Activated T-cell treated with anti-CD3 and anti-CD28 coated beads, Interleukin-2, amount 50 U/mL, for 4 hours (primary cell): ENCODE measurements around the gene DPM2. TPM values are rescaled to one million over a fixed set of nuclear protein-coding genes. Genes with fewer than 3 reads are reported as not detected.

Experiments used
- ATAC-seq, 2 donors: fragments of 200-7000 bp; cut with Tn5 transposase; one replicate each; pipeline ENCODE4 v1.10.0; 2021
- DNase-seq: peaks from one replicate; pipeline ENCODE4 v3.0.0-alpha.2; 2020
- H3K27me3 Mint-ChIP-seq: one replicate; pipeline ENCODE4 v1.8.0; 2021; ENCODE audit warnings: low read depth, mixed read lengths
- H3K36me3 Mint-ChIP-seq: one replicate; pipeline ENCODE4 v1.8.0; 2022; ENCODE audit warnings: mixed read lengths; ENCODE audit not compliant: insufficient read depth
- H3K4me1 Mint-ChIP-seq: one replicate; pipeline ENCODE4 v1.8.0; 2021; ENCODE audit warnings: low read depth, mixed read lengths
- H3K4me3 Mint-ChIP-seq: one replicate; pipeline ENCODE4 v1.8.0; 2021; ENCODE audit warnings: mild to moderate bottlenecking, moderate library complexity, mixed read lengths
- H3K9me3 Mint-ChIP-seq: one replicate; pipeline ENCODE4 v1.8.0; 2021; ENCODE audit warnings: mixed read lengths
- total RNA-seq, 3 donors: library from RNA; stranded (reverse); gene quantifications; one replicate each; pipeline ENCODE4 v1.2.1, GENCODE V29; 2021

Gene DPM2
- total RNA-seq, 3 donors from 2014 or later = 89.6 to 91.5 (median 89.9) TPM

DNA sequence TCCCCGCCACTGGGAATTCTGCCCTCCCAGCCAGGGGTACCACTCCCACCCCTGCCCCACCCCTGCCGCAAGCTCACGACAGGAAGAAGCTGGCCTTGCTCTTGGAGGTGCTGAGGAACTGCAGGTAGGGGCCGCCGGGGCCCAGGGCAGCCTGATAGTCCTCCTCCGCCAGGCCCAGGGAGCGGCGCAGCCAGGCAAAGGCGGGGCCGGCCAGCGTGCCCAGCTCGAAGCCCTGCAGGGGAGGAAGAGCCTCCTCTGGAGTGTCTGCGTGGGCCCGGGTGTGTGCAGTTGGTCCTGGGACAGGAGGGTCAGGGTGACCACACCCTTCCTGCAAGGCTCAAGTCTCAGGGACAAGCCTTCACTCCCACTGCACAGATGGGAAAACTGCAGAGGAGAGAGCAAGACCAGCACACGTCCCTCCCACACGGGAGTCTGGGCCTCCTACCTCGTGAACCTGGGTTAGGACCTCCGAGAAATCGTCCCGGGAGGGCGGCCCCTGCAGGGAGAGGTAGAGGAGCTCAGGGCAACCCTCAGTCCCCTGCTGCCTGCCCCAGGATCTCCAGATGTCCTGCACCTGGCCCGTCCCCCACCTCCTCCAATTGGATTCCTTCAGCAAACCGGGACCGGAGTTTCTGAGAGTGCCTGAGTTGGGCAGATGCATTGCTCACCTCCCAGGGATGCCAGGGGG lies 9.5 kb downstream of the DPM2 start:
- H3K36me3 Mint-ChIP-seq = peaks cover 2% of the 10 kb centered on the region
- DNase-seq (no peak), ATAC-seq (no peak)
- no peak overlapping the region for H3K4me3 Mint-ChIP-seq
- peaks cover 19% of the 10 kb centered on the region for H3K4me1 Mint-ChIP-seq
- H3K27me3 Mint-ChIP-seq = peaks cover 5% of the 10 kb centered on the region
- no peaks in the 10 kb centered on the region for H3K9me3 Mint-ChIP-seq

DNA sequence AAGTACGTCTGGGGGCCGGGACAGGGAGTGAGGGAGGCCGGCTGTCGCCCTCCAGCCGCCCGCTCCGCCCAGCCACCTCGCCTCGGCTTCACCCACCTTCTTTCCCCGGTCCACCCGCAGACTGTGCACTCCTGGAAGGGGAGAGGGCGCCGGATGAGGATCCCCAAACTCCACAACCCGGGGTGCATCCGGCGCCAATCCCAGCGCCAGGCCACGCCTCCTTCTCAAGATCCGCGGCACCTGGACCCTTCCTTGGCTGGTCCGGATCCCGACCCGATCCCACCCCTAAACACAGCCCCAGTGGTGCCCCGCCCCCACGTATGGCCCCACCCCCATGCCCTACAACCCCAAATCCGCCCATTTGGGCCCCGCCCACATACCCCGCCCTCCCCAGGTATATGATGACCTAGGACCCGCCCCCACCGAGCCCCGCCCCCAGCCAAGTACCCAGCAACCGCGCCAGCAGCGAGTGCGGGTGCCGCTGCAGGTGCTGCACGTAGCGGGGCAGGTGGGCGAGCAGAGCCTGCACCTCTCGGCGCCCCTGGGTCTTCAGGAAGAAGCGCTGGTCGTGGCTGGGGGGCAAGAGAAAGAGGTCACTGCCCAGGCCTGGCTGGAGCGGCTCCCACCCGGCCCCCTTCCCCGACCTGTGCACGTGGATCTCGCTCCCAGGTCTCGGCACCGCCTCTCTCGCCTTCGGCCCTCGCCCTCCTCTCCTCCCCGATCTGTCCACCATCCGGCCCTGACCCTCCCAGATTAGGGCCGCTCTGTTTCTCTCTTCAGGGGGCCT lies 10.3 kb downstream of the DPM2 start:
- DNase-seq (peak; percentile 69), ATAC-seq (peak; percentile 38 to 42)
- no peaks in the 10 kb centered on the region for H3K36me3 Mint-ChIP-seq
- no peaks in the 10 kb centered on the region for H3K9me3 Mint-ChIP-seq
- peaks cover 16% of the 10 kb centered on the region for H3K4me1 Mint-ChIP-seq
- H3K27me3 Mint-ChIP-seq = peaks cover 5% of the 10 kb centered on the region
- H3K4me3 Mint-ChIP-seq = peak overlapping the region; percentile 65

DNA sequence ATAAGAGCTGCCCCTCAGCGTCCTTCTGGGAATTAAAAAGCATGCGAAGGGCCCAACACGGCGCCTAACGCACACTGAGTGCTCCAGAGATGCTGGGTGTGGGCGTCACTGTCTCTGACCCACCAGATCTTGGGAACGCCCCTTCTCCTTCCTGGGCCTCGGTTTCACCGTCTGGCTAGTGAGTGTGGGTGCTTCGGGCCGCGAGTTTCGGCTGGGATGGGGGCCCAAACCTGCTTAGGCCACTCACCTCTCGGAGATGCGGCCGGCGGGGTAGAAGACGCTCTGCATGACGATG lies 10.8 kb downstream of the DPM2 start:
- Mint-ChIP-seq H3K4me1 (peaks cover 16% of the 10 kb centered on the region), H3K4me3 (peak overlapping the region; percentile 65), H3K36me3 (no peaks in the 10 kb centered on the region), H3K9me3 (no peaks in the 10 kb centered on the region), H3K27me3 (peaks cover 7% of the 10 kb centered on the region)
- ATAC-seq (peak; percentile 2 to 8), DNase-seq (no peak)

DNA sequence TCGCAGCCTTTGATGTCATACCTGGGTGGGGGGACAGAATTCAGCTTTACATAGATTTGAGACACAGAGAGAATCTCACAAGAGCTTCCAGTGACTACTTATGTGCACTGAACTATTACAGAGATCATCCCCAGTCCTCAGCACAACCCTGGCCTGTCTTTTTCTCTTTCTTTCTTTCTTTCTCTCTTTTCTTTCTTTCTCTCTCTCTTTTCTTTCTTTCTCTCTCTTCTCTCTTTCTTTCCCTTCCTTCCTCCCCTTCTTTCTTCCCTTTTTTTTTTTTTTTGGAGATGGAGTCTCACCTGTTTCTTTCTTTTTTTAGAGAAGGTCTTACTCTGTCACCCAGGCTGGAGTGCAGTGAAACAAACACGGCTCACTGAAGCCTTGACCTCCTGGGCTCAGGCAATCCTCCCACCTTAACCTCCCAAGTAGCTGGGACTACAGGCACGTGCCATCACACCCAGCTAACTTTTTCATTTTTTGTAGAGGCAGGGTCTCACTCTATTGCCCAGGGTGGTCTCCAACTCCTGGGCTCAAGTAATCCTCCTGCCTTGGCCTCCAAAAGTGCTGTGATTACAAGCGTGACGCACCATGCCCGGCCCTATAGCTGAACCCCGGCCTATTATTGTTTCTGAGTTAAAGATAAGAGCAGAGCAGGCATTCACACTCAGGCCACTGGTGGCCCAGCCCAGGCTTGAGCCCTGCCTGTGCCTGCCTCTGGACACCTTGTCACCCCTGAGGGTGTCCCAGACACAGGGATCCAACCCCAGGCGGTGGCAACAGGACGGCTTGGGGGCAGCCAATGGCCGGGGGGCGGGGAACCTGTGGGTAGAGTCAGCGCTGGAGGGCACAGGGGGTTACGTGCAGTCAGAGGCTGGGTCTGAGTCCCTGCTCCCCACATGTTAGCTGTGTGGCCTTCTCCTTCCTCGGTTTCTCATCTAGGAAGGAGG lies 11.4 kb downstream of the DPM2 start:
- Mint-ChIP-seq H3K4me3 (peak overlapping the region; percentile 65), H3K27me3 (peaks cover 7% of the 10 kb centered on the region), H3K9me3 (no peaks in the 10 kb centered on the region)

DNA sequence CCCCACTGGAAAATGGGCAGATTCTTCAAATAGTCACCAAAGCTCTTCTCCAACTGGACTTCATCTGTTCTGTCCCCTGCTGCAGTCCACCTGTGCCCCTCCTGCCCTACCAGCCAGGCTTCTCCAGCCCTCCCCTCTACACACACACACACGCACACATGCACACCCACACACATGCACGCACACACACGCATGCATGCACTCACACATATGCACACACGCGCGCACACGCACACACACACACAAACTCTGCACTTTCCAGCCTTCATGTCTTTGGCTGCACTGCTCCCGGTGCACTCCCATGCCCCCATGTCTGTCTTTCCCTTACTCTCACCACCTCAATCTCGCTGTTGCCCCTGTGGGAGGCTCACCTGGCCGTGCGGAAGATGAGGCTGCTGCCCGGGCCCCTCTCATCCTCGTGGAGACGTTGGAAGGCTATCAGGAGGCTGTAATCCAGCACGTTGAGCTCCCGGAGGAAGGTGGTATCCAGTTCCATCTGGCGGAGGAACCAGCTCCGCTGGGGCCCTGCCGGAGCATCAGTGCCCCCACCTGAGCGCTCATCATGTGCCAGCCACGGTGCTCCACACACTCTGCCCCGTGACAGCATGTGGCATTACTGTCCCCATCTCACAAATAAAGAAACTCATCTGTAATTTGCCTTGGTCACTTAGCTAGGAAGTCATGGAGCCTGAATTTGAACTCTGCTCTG lies 12.8 kb downstream of the DPM2 start:
- H3K27me3 Mint-ChIP-seq = peaks cover 7% of the 10 kb centered on the region
- DNase-seq = no peak
- H3K36me3 Mint-ChIP-seq = no peaks in the 10 kb centered on the region
- no peak for ATAC-seq
- H3K9me3 Mint-ChIP-seq = no peaks in the 10 kb centered on the region
- H3K4me1 Mint-ChIP-seq = peaks cover 8% of the 10 kb centered on the region
- no peak overlapping the region for H3K4me3 Mint-ChIP-seq

More for the DNA sequence above, 11.4 kb downstream of the DPM2 start:
- peaks cover 13% of the 10 kb centered on the region for H3K4me1 Mint-ChIP-seq
- DNase-seq = no peak
- no peak for ATAC-seq
- no peaks in the 10 kb centered on the region for H3K36me3 Mint-ChIP-seq

DNA sequence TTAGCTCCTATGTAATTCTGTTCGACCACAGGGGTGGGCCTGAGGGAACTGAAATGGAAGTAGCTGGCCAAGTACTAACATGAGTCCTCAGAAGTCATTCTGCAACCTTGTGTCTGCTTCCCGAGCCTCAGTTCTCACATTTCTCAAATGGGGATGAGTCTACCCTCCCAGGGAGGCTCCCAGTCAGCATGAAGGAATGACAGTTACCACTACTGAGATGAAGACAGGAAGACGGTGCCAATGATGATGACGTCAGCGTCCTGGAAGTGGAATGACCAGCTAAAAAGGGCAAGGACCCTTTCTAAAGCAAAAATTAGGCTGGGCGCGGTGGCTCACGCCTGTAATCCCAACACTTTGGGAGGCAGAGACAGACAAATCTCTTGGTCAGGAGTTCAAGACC lies 13.9 kb downstream of the DPM2 start:
- Mint-ChIP-seq H3K9me3 (no peaks in the 10 kb centered on the region), H3K36me3 (no peaks in the 10 kb centered on the region), H3K4me3 (no peak overlapping the region), H3K27me3 (peaks cover 7% of the 10 kb centered on the region), H3K4me1 (peaks cover 14% of the 10 kb centered on the region)
- ATAC-seq = no peak
- no peak for DNase-seq

DNA sequence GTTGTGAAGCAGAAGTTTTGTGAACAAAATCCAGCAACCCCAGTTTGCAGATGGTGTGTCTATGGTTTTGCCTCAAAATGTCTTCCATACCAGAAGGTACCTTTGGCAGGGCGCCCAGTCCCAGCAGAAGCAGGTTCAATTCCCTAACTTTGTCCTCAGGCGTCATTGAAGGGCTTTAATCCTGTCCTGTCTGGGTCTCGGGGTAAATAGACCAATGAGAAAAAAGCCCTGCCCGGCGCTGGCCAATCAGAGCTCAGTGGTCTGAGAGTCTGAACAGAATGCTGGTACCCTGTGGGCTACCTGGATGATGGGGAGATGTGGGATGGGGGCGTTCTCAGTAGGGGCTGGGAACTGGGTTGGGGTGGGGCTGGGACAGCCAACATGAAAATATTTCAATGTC lies 14.6 kb downstream of the DPM2 start:
- no peak overlapping the region for H3K4me3 Mint-ChIP-seq
- no peaks in the 10 kb centered on the region for H3K9me3 Mint-ChIP-seq
- H3K27me3 Mint-ChIP-seq = peaks cover 7% of the 10 kb centered on the region
- no peaks in the 10 kb centered on the region for H3K36me3 Mint-ChIP-seq
- DNase-seq = no peak
- ATAC-seq = no peak
- peaks cover 19% of the 10 kb centered on the region for H3K4me1 Mint-ChIP-seq

DNA sequence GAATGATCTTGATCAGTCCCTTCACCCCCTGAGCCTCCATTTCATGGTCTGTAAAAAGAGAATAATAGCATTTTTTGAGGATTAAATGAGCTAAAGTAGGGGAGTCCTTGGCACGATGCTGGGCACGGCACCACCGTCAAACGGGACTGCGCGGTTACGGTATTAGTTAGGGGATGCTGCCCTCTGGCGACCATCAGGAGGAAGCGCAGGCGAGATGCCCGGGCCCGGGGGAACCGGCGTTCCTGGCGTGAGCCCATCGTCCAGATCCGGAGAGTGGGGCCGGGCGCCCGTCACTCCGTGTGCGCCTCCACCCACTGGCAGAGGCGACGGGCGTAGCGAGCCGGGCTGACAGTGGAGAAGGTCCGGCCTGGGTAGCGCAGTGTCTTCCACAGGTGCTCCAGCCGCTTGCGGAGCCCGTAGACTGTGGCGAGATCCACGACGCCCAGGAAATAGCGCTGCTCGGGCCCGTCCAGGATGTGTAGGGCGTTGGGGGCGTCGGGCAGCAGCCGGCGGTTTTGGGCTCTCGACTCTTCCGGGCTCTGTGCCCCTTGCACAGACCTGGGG lies 16.0 kb downstream of the DPM2 start:
- Mint-ChIP-seq H3K4me1 (peaks cover 28% of the 10 kb centered on the region), H3K27me3 (peaks cover 7% of the 10 kb centered on the region), H3K36me3 (no peaks in the 10 kb centered on the region), H3K4me3 (peak overlapping the region; percentile 35), H3K9me3 (no peaks in the 10 kb centered on the region)
- ATAC-seq = peak; percentile 30 to 32
- peak; percentile 80 for DNase-seq

DNA sequence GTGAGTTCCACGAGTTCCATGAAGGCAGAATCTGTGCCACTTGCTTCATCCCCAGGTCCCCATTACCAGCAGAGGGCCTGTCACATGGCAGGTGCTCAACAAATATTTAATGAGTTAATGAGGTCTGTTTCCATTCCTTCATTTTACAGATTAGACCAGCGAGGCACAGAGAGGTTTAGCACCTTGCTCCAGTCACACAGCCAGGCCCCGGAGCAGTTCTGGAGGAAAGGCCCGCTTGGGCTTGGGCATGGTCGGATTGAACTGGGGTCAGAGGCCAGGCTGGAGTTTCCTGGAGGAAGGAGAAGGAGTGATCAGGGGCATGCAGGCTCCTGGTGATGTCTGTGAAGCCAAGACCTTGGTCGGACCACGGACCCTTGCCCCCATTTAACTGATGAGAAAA lies 16.9 kb downstream of the DPM2 start:
- Mint-ChIP-seq H3K36me3 (no peaks in the 10 kb centered on the region), H3K9me3 (no peaks in the 10 kb centered on the region), H3K4me1 (peaks cover 33% of the 10 kb centered on the region), H3K27me3 (peaks cover 7% of the 10 kb centered on the region), H3K4me3 (no peak overlapping the region)
- ATAC-seq = no peak
- DNase-seq = no peak

DNA sequence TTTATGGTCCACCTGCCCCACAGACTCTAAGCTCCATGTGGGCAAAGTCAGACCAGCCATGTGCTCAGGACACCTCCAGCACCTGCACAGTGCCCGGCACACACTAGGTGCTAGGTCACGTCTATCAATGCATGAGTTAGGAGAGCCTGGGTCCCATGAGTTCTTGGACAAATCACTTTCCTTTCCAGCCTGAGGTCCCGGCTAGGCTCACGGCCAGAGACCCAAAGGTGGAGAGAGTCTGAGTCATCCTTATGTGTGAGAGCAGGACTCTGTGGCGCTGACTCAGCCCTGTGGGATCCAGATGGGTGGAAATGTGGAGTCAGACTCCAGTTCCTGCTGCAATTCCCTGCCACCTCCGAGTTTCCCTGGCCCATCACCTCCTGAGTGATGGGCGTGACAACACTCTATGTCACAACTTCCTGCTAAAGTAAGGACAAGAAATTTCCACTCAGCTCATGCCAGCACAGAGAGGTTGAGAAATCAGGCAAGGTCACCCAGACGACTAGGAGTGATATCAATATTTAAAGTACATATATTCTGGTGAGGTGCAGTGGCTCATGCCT lies 18.3 kb downstream of the DPM2 start:
- H3K36me3 Mint-ChIP-seq = no peaks in the 10 kb centered on the region
- no peaks in the 10 kb centered on the region for H3K9me3 Mint-ChIP-seq
- peaks cover 41% of the 10 kb centered on the region for H3K4me1 Mint-ChIP-seq
- H3K27me3 Mint-ChIP-seq = peaks cover 2% of the 10 kb centered on the region
- ATAC-seq (no peak), DNase-seq (no peak)
- no peak overlapping the region for H3K4me3 Mint-ChIP-seq

DNA sequence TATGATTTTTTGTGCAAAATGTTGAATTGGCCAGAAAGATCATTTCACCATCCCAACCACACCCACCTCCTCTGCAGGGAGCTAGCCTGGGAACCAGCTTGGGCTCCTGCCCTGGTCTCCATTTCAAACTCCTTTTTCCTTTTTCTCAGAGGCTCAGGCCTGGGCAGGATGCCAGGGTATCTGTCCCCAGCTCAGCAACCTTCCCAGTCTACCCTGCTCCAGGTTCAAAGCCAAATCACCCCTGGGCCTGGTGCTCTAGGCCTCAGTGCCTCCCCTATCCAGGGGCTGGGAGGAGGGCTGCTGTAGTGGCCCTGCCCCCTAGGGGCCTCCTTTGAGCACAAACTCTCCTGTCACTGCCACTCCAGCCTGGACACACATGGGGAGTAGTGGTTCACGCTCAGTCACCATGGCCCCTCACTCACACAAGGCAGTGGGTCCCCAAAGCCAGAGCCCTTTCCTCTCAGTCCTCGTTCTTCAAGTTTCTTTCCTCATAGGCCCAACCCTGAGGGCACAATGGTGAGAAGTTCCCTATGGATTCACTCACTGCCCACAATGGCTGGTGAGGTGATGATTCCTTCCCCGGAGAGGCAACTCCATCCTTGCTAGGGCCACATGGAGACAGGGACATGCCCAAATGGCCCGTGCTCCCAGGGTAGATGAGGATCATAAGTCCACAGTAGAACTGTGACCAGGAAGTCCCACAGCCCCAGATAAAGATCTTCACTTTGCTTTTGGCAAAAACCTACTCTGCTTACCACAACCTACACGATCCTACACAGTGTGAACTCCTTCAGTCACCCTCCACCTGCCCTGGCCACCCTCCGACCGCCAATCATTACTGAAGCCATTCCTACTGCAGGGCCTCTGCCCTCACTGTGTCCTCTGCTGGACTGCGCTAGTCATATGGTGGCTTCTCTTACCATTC lies 19.2 kb downstream of the DPM2 start:
- Mint-ChIP-seq H3K36me3 (no peaks in the 10 kb centered on the region), H3K4me3 (peak overlapping the region; percentile 45), H3K27me3 (peaks cover 2% of the 10 kb centered on the region), H3K4me1 (peaks cover 41% of the 10 kb centered on the region), H3K9me3 (no peaks in the 10 kb centered on the region)
- ATAC-seq (no peak), DNase-seq (no peak)

DNA sequence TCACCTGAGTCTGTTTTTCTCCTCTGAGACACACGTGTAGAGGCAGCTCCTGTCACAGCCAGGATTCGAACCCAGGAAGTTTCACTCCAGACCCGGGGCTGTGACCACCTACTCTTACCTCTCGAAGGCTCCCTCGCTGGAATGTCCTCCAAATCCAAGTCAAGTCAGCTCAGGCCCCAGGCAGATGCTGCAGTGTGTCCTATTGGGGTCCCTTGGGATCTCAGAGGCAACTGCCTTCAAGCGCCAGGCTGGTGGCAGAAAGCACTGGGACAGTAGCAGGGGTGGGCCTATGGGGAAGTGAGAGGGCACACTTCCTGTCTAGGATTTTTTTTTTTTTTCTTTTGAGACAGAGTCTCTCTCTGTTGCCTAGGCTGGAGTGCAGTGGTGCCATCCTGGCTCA lies 20.1 kb downstream of the DPM2 start:
- DNase-seq = no peak
- H3K36me3 Mint-ChIP-seq = no peaks in the 10 kb centered on the region
- no peak for ATAC-seq
- H3K4me1 Mint-ChIP-seq = peaks cover 46% of the 10 kb centered on the region
- H3K27me3 Mint-ChIP-seq = peaks cover 2% of the 10 kb centered on the region
- no peaks in the 10 kb centered on the region for H3K9me3 Mint-ChIP-seq
- peak overlapping the region; percentile 37 for H3K4me3 Mint-ChIP-seq
